GM19240 (cell line): Measurements from ENCODE around the gene THRSP.
A peak's percentile ranks its signal among the peaks of the same experiment; 100 is the strongest.
"Not testable (repeated sequence)": the region's sequence is repeated elsewhere in the genome, so short reads cannot be mapped to it uniquely, and the experiment has no call there.

Experiments used
- DNase-seq: peaks from one replicate; pipeline ENCODE4 v3.0.0; 2011; ENCODE audit warnings: low spot score; ENCODE audit not compliant: insufficient read length

The THRSP gene

GRCh38 chr11:78086521-78087074 lies 22.9 kb downstream of the THRSP start:
- DNase-seq: not testable (repeated sequence)

GRCh38 chr11:78094250-78094649 lies 30.6 kb downstream of the THRSP start:
- DNase-seq: no peak

- no peak for DNase-seq
Observed at GRCh38 chr11:78097666-78098385, 34.2 kb downstream of the THRSP start.

GRCh38 chr11:78099666-78100065 lies 36.0 kb downstream of the THRSP start:
- no peak for DNase-seq

GRCh38 chr11:78100261-78100660 lies 36.6 kb downstream of the THRSP start:
- DNase-seq: no peak

GRCh38 chr11:78100676-78101472 lies 37.2 kb downstream of the THRSP start:
- no peak for DNase-seq

- no peak for DNase-seq
Observed at GRCh38 chr11:78109081-78110015, 45.7 kb downstream of the THRSP start.

- no peak for DNase-seq
Observed at GRCh38 chr11:78110351-78110750, 46.7 kb downstream of the THRSP start.

GRCh38 chr11:78110830-78111229 lies 47.2 kb downstream of the THRSP start:
- no peak for DNase-seq

GRCh38 chr11:78111298-78111697 lies 47.6 kb downstream of the THRSP start:
- no peak for DNase-seq

GRCh38 chr11:78112582-78113275 lies 49.1 kb downstream of the THRSP start:
- peak; percentile 2 for DNase-seq
